COR-L47 (cell line): Measurements from ENCODE around the gene VPS33A.
"Not testable (repeated sequence)": the region's sequence is repeated elsewhere in the genome, so short reads cannot be mapped to it uniquely, and the experiment has no call there.

Experiments
- DNase-seq: peaks from one replicate; lab custom pipeline; 2025; lab: John Stamatoyannopoulos, UW

Gene VPS33A

GRCh38 chr12:122266230-122266901 lies at the start of gene VPS33A:
TSS of gene VPS33A (minus strand) at chr12:122266494. CDS start at chr12:122266408, 86 bp downstream.
- peak; percentile 98 for DNase-seq

GRCh38 chr12:122312926-122313325 lies 46.6 kb upstream of the VPS33A start:
- no peak for DNase-seq

DNA sequence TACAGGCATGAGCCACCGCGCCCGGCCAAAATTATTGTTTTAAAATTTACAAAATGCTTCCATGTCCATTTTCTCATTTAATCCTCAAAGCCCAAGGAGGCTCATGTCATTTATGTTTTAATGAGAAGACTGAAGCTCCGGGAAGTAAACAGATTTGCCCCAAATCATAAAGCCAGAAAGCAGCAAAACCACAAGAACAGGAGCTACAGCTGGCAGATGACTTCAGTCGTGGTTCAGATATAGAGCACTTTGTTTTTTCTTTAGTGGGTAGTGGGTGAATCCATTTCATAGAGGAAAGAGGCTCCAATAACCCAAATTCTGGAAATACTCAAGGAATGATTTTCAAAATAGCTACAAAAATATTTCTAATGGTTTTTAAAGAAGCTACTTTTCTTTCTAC lies 45.4 kb upstream of the VPS33A start:
- no peak for DNase-seq

- no peak for DNase-seq
These were observed 44.5 kb upstream of the VPS33A start for GRCh38 chr12:122310626-122311333.

DNA sequence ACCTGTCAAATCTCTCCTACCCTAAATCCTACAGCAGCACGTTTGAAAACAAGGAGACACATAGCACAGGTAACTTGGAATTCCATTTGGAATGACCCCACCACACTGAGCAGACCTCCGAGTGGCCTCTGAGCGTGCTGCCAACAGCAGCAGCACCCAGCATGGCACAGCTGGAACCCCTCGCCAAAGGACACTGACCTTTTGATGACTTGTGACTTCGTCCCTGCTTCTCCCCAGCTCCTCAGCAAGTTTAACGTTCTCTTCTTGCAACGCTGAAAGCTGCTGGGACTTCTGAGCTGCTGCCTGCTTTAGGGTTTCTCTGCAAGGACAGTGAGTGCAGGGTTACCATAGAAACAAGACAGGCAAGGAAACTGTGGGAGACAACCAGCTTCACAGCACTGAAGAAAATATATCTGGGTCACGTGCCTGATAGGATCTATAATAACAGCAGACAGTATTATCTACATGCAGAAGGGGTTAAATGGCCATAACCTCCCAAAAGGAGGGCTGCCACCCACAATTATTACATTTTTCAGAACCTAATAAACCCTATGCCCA lies 43.3 kb upstream of the VPS33A start:
- DNase-seq = no peak

DNA sequence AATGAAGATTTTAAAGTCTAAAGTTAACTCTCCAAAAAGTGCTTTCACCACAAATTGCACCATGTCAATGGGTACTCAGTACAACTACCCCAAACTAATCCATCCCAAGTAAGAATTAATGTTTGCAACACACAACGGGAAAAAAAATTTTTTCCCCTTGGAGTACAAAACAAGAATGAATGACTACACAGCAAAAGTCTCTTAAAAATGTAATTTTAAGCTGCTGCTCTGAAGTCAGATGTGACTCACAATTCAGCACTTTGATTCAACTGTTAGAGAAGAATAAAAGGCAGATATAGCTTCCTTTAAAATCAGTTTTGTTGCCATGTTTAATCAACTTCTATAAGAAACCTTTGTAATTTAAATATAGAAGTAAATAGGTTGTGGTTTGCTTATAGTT lies 42.5 kb upstream of the VPS33A start:
- DNase-seq = no peak

- no peak for DNase-seq
These were observed 40.1 kb upstream of the VPS33A start for GRCh38 chr12:122306407-122306806.

- DNase-seq = no peak
These were observed 38.6 kb upstream of the VPS33A start for GRCh38 chr12:122304924-122305323.

DNA sequence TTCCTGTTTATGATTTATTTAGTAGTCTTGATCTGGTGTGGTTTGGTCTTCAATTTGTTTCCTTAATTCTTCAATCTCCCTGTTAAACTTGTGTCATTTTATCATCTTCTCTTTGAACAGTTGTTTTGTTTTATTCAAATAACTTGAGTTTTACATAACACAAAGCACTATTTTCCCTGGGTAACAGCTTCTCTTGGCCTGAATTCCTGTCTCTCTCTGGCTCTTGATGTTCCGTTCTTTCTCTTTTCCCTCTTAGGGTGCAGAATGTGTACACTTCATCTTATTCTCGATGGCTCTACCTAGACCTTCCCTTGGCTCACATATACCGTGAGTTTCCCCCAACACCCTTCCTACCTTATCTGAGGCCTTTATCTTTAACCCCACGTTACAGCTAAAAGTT lies 36.8 kb upstream of the VPS33A start:
- no peak for DNase-seq

- no peak for DNase-seq
These were observed 31.9 kb upstream of the VPS33A start for GRCh38 chr12:122298071-122298748.

DNA sequence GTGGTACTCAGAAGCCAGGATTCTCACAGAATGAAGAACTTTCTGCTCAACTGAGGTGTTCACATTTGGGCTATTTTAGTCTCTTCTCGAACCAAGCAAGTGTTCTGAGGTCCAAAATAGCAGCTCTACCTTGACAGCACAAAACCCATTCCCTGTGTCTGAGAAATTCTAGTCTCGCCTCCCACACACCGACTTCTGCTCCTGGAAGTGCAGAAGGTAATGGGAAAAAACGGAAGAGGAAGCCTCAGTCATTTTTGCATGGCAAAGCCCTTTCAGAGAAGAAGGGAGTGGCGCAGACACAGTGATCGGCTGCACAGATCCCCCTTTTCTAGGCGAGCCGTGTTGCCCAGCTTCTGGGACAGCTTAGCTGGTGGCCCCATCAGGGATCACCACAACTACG lies 31.2 kb upstream of the VPS33A start:
- DNase-seq = no peak

DNA sequence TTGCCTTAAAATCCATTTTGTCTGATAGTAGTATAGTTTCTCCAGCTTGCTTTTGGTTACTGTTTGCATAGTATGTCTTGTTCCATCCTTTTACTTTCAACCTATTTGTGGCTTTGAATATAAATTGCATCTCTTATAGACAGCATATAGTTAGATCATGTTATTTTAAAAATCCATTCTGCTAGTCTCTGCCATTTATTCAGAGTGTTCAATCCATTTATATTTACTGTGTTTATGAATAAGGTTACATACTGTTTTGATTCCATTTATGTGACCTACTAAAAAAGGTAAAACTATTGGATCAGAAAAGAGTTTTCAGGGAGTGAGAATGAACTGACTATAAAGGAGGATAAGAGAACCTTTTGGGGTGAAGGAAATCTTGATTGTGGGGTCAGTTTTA lies 29.6 kb upstream of the VPS33A start:
- no peak for DNase-seq

DNA sequence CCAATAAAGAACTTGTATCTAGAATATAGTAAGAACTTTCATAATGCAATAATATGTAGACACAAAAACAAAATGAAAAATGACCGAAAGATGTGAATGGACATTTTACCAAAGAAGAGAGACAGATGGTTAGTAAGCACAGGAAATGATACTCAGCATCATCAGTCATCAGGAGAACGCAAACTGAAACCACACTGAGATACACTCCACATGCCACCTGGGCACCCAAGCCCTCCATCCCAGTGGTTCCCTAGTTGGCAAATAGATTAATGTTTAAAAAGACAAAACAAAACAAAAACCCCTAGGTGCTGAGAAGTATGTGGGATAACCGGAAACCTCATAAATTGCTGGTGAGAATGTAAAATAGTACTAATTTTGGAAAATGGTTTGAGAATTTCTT lies 26.8 kb upstream of the VPS33A start:
- DNase-seq = no peak

GRCh38 chr12:122291431-122291830 lies 25.1 kb upstream of the VPS33A start:
- no peak for DNase-seq

- DNase-seq = no peak
These were observed 17.4 kb upstream of the VPS33A start for GRCh38 chr12:122283680-122284079.

DNA sequence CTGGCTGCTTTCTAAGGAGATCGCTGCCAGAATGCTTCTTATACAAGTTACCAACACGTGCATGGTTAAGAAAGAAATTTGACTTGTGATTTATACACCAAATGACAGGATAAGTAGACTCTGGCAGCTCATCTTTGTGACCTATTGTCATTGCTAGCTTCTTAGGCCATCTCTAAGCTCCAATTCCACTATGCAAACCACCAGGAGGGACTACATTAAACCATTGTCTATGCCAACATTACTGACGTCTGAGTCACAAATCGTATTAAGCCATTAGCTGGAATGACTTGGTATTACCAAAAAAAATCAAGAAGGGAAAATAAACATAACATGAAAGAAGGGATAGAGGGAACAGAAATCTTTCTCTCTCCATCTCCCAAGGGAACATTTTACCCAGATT lies 15.8 kb upstream of the VPS33A start:
- no peak for DNase-seq

DNA sequence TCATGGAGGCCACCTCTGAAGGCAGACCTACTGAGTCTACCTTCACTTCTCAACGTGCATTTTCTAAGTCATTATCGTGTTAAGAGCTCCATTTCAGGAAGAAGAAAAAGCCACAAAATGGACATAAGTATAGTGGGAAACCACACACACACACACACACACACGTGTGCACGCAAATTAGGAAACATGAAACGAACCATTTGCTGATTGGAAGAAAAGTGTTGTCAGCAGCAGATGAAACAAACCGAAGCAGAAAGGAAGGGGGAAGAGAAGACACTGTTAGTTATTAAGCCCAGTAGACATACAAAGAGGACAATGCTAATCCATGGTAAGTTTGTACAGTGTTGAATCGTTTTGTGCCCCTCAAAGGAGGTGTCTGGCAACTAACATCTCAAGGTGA lies 9.9 kb upstream of the VPS33A start:
- DNase-seq = no peak

- no peak for DNase-seq
These were observed 9.2 kb upstream of the VPS33A start for GRCh38 chr12:122275459-122275858.

GRCh38 chr12:122265886-122266229 lies 436 bp downstream of the VPS33A start:
- DNase-seq = no peak

GRCh38 chr12:122265476-122265875 lies 818 bp downstream of the VPS33A start:
- DNase-seq = no peak

- DNase-seq = not testable (repeated sequence)
These were observed 5.6 kb downstream of the VPS33A start for GRCh38 chr12:122260735-122261134.

DNA sequence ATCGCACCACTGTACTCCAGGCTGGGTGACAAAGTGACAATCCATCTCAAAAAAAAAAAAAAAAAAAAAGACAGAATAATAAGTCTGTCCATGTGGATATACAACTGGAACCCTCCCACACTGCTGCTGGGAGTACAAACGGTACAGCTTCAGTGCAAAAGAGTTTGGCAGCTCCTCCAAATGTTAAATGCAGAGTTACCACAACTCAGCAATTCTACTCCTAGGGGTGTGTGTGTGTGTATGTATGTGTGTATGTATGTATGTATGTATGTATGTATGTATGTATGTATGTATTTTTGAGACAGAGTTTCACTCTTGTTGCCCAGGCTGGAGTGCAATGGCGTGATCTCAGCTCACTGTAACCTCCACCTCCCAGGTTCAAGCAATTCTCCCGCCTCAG lies 7.4 kb downstream of the VPS33A start:
- not testable (repeated sequence) for DNase-seq

- DNase-seq = not testable (repeated sequence)
These were observed 7.8 kb downstream of the VPS33A start for GRCh38 chr12:122258462-122258861.
